Raji (cell line): Measurements from ENCODE around the gene IFNG.

ENCODE experiments used
- POLR2A ChIP-seq: IDR thresholded peaks from 2 replicates; pipeline ENCODE4 v1.6.1; 2011; ENCODE audit warnings: low read depth, low read length, control low read depth; ENCODE audit not compliant: insufficient read depth

IFNG gene

DNA sequence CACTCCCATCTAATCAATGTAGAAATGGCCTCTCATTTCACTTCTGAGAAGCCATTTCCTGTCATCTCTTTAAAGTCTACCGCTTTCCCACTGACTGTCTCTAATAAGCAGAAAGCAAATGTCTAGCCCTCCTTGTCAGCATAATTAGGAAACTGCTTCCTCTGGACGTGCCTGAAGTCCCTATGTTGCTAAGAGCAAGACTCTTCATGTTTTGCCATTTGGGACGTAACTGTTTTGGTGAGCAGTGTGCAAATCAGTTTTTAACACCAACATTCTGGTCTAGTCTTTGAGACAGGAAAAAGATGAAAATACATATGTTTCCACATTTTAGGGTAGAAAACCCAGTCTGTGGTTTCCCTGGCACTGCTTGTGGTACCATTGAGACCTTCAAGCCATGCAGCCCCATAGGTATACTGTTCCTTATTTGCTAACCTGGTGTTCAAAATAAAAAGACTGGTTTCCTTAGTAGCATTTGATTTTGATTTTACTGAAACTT, 22.2 kb downstream of the IFNG start:
- no peak for TF ChIP-seq POLR2A

DNA sequence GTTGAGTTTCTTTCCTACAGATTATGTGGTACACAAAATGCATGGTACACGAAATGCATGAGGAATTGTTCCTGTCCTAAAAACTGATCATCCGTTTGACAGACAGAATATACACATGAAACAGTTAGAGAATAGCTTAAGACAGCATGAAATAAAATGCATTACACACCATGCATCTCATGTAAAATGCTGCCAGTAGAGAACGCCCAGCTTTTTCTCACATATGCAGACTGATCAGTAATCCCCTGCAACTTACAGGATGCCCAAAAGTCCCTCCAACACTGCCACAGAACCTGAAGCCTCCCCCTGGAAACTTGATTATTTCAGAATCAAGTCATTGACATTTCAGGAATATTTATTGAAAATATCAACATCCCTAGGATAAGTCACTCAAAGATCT, 24.0 kb downstream of the IFNG start:
- no peak for TF ChIP-seq POLR2A

DNA sequence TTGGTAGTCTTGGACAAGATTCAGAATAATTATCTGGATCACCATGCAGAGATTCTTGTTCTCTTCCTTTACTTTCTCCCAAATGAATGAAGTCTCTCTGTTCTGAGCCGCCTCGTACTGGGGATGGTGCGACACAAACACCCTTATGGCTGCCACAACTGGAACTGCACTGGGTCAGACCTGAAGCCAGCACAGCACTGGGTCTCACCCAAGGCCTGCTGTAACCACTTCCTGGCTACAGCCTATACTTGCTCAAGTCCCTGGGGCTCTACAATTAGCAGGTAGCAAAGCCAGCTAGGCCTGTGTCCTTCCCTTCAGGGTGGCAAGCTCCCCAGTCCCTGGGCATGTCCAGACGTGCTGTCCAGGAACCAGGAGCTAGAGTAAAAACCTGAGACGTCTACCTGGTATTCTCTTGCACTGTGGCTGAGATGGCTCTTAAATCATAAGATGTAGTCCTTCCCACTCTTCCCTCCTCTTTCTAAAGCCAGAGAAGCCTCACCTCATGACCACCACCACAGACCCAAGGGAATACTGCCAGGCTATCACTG, 27.6 kb downstream of the IFNG start:
- no peak for TF ChIP-seq POLR2A

DNA sequence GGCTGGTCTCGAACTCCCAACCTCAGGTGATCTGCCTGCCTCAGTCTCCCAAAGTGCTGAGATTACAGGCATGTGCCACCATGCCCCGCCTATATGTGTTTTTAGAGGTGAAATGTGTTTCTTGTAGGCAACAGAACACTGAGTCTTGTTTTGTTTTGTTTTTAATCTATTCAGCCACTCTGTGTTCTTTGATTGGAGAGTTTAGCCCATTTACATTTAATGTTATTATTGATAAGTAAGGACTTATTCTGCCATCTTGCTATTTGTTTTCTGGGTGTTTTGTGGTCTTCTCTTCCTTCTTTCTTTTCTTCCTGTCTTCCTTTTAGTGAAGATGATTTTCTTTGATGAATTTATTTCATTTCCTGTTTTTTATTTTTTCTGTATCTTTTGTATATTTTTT, 29.6 kb downstream of the IFNG start:
- TF ChIP-seq POLR2A: no peak

GRCh38 chr12:68122236-68122920, 37.2 kb downstream of the IFNG start:
- TF ChIP-seq POLR2A: no peak

DNA sequence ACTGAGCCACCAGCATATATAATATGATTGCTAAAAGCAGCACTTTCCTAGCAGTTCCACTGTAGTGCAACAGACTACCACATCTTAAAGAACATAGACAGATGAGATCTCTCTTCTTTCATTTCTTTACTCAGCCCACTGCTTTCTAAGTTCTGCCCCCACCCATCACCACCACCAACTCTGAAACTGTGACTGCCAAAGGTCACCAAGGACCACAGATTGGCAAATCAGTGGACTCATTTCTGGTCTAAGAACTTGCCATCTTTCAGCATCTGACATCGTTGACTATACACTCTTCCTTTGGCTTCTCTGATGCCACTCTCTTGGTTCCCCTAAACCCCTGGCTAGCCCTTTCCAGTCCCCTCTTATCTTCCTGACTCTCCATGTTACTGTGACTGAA, 38.4 kb downstream of the IFNG start:
- no peak for TF ChIP-seq POLR2A

DNA sequence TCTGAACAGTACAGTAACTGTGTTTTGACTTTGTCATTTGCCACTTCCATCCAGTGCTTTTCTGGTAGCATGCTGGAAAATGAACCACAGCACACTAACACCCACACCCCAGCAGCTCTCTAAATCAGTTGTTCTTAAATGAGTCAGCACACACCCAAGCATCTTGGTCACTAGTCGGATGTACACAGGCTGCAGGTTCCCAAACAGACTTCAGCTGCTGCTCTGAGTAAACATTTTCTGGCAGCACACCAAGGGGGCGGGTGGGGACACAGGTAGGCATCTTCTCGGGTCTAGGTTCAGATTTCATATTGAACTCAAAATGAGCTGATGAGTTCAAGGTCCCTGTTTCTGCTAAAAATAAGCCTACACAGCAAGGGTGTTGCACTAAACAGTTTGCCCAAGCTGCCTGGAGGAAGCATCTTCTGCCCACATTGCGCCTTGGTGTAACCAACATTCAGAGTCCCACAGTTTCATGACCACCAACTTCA, 39.8 kb downstream of the IFNG start:
- TF ChIP-seq POLR2A: no peak

GRCh38 chr12:68119250-68119649, 40.3 kb downstream of the IFNG start:
- no peak for TF ChIP-seq POLR2A

- no peak for TF ChIP-seq POLR2A
Measured at GRCh38 chr12:68118096-68118755, 41.3 kb downstream of the IFNG start.

DNA sequence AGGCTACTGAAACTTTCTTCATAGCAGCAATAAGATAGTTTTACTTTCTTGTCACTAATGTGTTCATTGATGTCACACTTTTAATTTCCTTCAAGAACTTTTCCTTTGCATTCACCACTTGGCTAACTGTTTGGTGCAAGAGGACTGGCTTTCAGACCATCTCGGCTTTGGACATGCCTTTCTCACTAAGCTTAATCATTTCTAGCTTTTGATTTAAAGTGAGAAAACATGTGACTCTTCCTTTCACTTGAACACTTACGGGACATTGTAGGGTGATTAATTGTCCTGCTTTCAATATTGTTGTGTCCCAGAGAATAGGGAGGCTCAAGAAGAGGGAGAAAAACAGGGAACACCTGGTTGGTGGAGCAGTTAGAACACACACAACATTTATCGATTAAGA, 41.9 kb downstream of the IFNG start:
- no peak for TF ChIP-seq POLR2A

DNA sequence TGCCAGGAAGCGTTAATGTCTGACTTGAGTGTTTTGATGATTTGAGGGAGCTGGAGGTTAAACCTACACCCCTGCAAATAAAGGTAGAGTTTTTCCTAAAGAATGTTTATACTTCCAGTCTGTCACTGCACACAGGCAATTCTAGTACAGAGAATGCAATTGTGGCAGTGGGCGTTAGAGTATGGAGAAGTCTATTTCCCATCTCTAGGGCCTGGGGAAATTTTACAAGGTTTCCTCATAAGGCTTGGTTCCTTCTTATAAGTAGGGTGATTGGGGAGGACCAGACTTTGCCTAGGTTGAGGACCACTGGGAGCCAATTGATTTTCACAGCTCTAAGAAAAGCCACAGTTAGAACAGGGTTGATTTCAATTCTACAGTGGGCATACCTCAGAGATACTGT, 44.3 kb downstream of the IFNG start:
- no peak for TF ChIP-seq POLR2A

- TF ChIP-seq POLR2A: no peak
Measured at GRCh38 chr12:68114606-68115005, 44.9 kb downstream of the IFNG start.

GRCh38 chr12:68113644-68114043, 45.9 kb downstream of the IFNG start:
- no peak for TF ChIP-seq POLR2A

GRCh38 chr12:68111995-68112394, 47.5 kb downstream of the IFNG start:
- TF ChIP-seq POLR2A: no peak

DNA sequence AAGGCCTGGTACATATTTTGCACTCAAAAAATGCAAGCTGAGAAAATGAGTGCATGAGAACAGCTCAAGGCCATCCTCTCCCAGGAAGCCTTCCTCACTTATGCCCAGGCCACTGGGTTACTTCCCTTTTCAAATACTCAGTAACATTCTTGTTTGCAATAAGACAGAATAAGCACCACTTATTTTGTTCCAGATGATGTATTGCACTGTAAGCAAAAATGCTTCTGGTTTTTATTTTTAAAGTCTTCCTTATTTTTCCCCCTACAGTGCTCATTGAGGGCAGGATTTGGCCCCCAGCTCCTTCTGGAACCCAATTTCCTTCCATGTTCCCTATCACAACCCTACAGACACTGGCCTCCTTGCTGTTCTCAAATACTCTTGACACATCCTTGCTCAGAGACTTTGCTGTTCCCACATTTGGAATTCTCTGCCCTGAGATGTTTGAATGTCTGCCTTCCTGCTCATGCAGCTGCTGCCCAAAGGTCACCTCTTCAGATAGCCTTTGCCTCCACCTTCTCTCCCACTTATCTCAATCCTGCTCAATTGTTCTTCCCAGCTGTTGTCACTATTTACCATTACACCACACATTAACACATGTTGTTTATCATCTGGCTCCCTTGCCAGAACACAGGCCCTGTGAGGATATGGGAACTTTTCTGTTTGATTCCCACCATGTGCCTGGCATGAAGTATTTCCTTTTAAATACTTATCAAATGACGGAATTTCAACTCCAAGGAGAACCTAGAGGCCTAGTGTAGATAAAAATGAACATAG, 49.9 kb downstream of the IFNG start:
- no peak for TF ChIP-seq POLR2A
